Measurements from ENCODE around the gene ZMYM1.
A peak's percentile ranks its signal among the peaks of the same experiment; 100 is the strongest.
"Not testable (repeated sequence)": the region's sequence is repeated elsewhere in the genome, so short reads cannot be mapped to it uniquely, and the experiment has no call there.

ZMYM1 gene

DNA sequence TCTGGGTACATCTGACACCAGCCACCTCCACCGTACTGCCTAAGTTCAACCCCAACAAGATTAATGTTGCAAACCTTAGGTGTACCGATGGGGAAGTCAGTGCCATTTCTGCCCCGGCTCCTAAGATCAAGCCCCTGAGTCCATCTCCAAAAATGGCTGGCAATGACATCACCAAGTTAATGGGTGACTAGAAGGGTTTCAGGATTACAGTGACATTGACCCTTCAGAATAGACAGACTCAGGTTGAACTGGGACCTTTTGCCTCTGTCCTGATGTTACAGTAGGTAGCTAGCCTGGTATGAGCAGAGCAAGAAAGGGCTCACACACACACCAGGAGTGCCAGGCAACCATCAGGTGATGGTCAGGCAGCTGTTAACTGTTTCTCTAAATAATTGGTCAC is 25.8 kb upstream of the ZMYM1 start:
- ATAC-seq = no peak
- TF ChIP-seq ZFP3 (CRISPR knock-in tag; IDR thresholded peaks at IDR 0.05) = no peak
- TF ChIP-seq ZNF565 (CRISPR knock-in tag; conservative IDR thresholded peaks at IDR 0.05; ENCODE audit: low read depth) = no peak
- TF ChIP-seq SNAI2 (CRISPR knock-in tag; IDR thresholded peaks at IDR 0.05) = no peak
- TF ChIP-seq TOX (CRISPR knock-in tag; IDR thresholded peaks at IDR 0.05; ENCODE audit: borderline replicate concordance) = no peak
- no peak for TF ChIP-seq CSDC2 (CRISPR knock-in tag; IDR thresholded peaks at IDR 0.05)
- TF ChIP-seq OSR1 (CRISPR knock-in tag; IDR thresholded peaks at IDR 0.05) = no peak

DNA sequence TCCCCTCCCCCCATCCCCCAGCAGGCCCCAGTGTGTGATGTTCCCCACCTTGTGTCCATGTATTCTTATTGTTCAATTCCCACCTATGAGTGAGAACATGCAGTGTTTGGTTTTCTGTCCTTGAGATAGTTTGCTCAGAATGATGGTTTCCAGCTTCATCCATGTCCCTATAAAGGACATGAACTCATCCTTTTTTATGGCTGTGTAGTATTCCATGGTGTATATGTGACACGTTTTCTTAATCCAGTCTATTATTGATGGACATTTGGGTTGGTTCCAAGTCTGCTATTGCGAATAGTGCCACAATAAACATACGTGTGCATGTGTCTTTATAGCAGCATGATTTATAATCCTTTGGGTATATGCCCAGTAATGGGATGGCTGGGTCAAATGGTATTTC is 24.9 kb upstream of the ZMYM1 start:
- ATAC-seq = not testable (repeated sequence)

GRCh38 chr1:35058321-35058720 is 20.9 kb upstream of the ZMYM1 start:
- ATAC-seq = not testable (repeated sequence)

GRCh38 chr1:35058988-35059387 is 20.2 kb upstream of the ZMYM1 start:
- TF ChIP-seq ZNF70 (CRISPR knock-in tag; IDR thresholded peaks at IDR 0.05) = no peak
- no peak for TF ChIP-seq TCF4 (CRISPR knock-in tag; IDR thresholded peaks at IDR 0.05; ENCODE audit: borderline replicate concordance)
- no peak for TF ChIP-seq TSHZ2 (CRISPR knock-in tag; IDR thresholded peaks at IDR 0.05)
- no peak for TF ChIP-seq ZNF8 (CRISPR knock-in tag; IDR thresholded peaks at IDR 0.05)
- TF ChIP-seq ISL1 (CRISPR knock-in tag; IDR thresholded peaks at IDR 0.05) = no peak
- TF ChIP-seq PATZ1 (CRISPR knock-in tag; IDR thresholded peaks at IDR 0.05; ENCODE audit: borderline replicate concordance) = no peak
- TF ChIP-seq, protein P1, sequence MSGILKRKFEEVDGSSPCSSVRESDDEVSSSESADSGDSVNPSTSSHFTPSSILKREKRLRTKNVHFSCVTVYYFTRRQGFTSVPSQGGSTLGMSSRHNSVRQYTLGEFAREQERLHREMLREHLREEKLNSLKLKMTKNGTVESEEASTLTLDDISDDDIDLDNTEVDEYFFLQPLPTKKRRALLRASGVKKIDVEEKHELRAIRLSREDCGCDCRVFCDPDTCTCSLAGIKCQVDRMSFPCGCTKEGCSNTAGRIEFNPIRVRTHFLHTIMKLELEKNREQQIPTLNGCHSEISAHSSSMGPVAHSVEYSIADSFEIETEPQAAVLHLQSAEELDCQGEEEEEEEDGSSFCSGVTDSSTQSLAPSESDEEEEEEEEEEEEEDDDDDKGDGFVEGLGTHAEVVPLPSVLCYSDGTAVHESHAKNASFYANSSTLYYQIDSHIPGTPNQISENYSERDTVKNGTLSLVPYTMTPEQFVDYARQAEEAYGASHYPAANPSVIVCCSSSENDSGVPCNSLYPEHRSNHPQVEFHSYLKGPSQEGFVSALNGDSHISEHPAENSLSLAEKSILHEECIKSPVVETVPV (CRISPR knock-in tag; IDR thresholded peaks at IDR 0.05) = no peak
- no peak for TF ChIP-seq ZNF565 (CRISPR knock-in tag; conservative IDR thresholded peaks at IDR 0.05; ENCODE audit: low read depth)
- no peak for TF ChIP-seq CSDC2 (CRISPR knock-in tag; IDR thresholded peaks at IDR 0.05)
- no peak for TF ChIP-seq PPARA (CRISPR knock-in tag; IDR thresholded peaks at IDR 0.05; ENCODE audit: borderline replicate concordance)
- TF ChIP-seq ZFP30 (CRISPR knock-in tag; IDR thresholded peaks at IDR 0.05) = no peak
- no peak for ATAC-seq

DNA sequence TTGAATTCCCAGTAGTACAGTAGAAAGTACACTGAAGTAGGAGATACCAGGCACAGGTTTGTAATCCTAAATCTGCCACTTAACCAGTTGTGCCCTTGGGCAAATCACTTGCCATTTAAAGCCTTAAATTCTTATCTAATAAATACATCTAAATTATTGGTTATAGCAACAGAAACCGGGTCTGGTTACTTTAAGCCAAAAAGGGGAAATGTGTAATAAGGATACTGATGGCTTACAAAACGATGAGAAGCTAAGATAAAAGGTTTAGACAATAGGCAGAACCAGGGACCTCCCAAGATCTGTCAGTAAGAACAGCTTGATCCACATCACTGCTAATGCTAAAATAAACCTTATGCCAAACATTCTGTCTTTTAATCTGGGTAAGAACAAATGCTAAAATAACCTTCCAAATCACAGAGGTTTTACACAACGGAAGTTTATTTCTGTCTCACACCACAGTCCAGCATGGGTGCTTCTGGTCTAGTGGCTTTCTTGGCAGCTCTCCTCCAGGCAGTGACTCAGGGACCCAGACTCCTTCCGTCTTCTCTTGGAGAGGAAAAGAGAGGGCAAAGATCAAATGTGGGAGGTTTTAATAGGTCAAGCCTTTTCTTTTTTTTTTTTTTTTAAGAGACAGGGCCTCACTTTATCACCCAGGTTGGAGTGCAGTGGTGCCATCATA is 16.5 kb upstream of the ZMYM1 start:
- no peak for ATAC-seq

More for the DNA sequence above, 16.5 kb upstream of the ZMYM1 start:
- no peak for TF ChIP-seq RARB (CRISPR knock-in tag; IDR thresholded peaks at IDR 0.05)
- TF ChIP-seq PATZ1 (CRISPR knock-in tag; IDR thresholded peaks at IDR 0.05; ENCODE audit: borderline replicate concordance) = no peak
- TF ChIP-seq ISL1 (CRISPR knock-in tag; IDR thresholded peaks at IDR 0.05) = no peak
- no peak for TF ChIP-seq CSDC2 (CRISPR knock-in tag; IDR thresholded peaks at IDR 0.05)
- no peak for TF ChIP-seq ESRRG (CRISPR knock-in tag; IDR thresholded peaks at IDR 0.05)
- TF ChIP-seq TSHZ2 (CRISPR knock-in tag; IDR thresholded peaks at IDR 0.05) = peak; percentile 61
- TF ChIP-seq TCF4 (CRISPR knock-in tag; IDR thresholded peaks at IDR 0.05; ENCODE audit: borderline replicate concordance) = peak; percentile 80; the same call in 1 of the 2 replicates
